Thyroid gland (tissue), 4 donors: ENCODE data around the gene RAP1A. TPM values are rescaled to one million over a fixed set of nuclear protein-coding genes. Genes with fewer than 3 reads are reported as not detected.
A peak's percentile ranks its signal among the peaks of the same experiment; 100 is the strongest.

ENCODE experiments used
- DNase-seq, 2 donors: peaks; one replicate each; pipeline ENCODE4 v3.0.0-alpha.2; 2019
- H3K27ac ChIP-seq, 3 donors: fragments of 200-600 bp; sonication (generic); 1 replicate in 2 of 3; 2 replicates in 1 of 3; pipeline ENCODE4 v1.5.1; 2016 to 2019; ENCODE audit warnings: mild to moderate bottlenecking in 1 of 3, moderate library complexity in 1 of 3
- H3K27me3 ChIP-seq: fragments of 200-600 bp; sonication (generic); one replicate; pipeline ENCODE4 v1.5.1; 2019
- H3K36me3 ChIP-seq, 2 donors: fragments of 200-600 bp; sonication (generic); one replicate each; pipeline ENCODE4 v1.5.1; 2016 to 2019
- H3K4me1 ChIP-seq, 2 donors: fragments of 200-600 bp; sonication (generic); one replicate each; pipeline ENCODE4 v1.5.1; 2017 to 2019
- H3K4me3 ChIP-seq, 3 donors: fragments of 200-600 bp; sonication (generic); replicated peaks in 1 of 3; 1 replicate in 2 of 3; 2 replicates in 1 of 3; pipeline ENCODE4 v1.5.1; 2016; ENCODE audit warnings: mild to moderate bottlenecking in 1 of 3
- H3K9me3 ChIP-seq: fragments of 200-600 bp; sonication (generic); one replicate; pipeline ENCODE4 v1.5.1; 2017
- POLR2A ChIP-seq, 2 donors: fragments of 450-650 bp; IDR thresholded peaks; one replicate each; pipeline ENCODE4 v1.6.1; 2017; ENCODE audit warnings: antibody characterized with exemption in 2 of 2, mild to moderate bottlenecking in 2 of 2, moderate library complexity in 1 of 2
- WGBS, 2 donors: methylation state at CpG; one replicate each; pipeline ENCODE4 v1.1.5; 2017; 5-methylcytosine and 5-hydroxymethylcytosine counted together
- intact Hi-C: fragments of 100-400 bp; cut with DNase I; formaldehyde crosslinking; loops from one replicate; pipeline ENCODE4 v1.15.1; 2023
- total RNA-seq, 4 donors: library from RNA; depleted of rRNA; stranded (reverse); fragments of >200 nt; gene quantifications; one replicate each; pipeline ENCODE4 v1.2.3, GENCODE V29; 2016
- TF ChIP-seq, protein P1 (sequence below), 6 experiments: fragments of 200-600 bp in 3 of 6; fragments of 450-650 bp in 3 of 6; sonication (generic) in 3 of 6; IDR thresholded peaks; one replicate each; pipeline ENCODE4 v1.5.1; 2016 to 2019; ENCODE audit warnings: antibody characterized with exemption in 6 of 6, mild to moderate bottlenecking in 2 of 6, inconsistent platforms in 1 of 6, moderate library complexity in 1 of 6

The RAP1A gene
- total RNA-seq, 4 donors from 2014 or later, result 54.2 to 91.7 (median 71.9) TPM

DNA sequence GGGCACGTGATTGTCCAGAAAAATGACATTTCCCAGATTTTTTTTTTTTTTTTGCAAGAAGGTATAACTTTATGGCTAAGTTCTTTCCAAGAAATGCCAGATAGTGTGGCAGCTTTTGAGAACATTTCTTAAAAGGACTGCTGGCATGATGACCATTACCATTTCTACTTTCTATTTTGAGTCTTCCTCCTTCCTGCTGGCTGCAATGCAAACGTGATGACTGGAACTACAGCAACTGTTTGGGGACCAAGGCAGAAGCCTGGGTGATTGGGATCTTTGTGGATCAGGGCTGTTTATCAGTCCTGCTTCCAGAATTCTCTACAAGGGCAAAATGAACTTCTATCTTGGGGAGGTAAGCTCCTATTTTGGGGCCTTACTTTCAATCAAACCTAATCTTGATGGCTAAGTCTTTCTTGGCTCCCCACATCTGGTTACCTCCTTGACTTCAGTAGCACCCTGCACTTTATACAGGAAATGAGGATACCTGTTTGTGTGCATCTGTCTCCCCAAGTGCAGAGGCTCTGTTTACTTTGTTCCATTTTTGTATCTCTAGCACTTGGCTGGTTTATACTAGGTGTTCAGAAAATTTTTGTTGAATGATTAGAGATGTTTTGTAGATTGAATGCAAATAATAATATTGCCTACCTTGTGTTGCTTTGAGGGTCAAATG, 132.5 kb downstream of the RAP1A start:
- H3K27me3 ChIP-seq, result no peaks in the 10 kb centered on the region
- no peak for DNase-seq
- no peaks in the 10 kb centered on the region for H3K9me3 ChIP-seq
- 51 to 55% methylated on average over 2 of the region's 2 CpGs for WGBS, 2 donors
- no peaks in the 10 kb centered on the region for H3K36me3 ChIP-seq
- no peak overlapping the region for H3K27ac ChIP-seq
- no peak overlapping the region for H3K4me3 ChIP-seq
- intact Hi-C loops, result loop anchor here (5.0 to 10.0 kb wide), 2 partner anchors 245 to 267 kb away; no protein-coding TSS in a partner anchor
- peaks cover 6 to 8% of the 10 kb centered on the region in 2 donors for H3K4me1 ChIP-seq
- TF ChIP-seq, protein P1, sequence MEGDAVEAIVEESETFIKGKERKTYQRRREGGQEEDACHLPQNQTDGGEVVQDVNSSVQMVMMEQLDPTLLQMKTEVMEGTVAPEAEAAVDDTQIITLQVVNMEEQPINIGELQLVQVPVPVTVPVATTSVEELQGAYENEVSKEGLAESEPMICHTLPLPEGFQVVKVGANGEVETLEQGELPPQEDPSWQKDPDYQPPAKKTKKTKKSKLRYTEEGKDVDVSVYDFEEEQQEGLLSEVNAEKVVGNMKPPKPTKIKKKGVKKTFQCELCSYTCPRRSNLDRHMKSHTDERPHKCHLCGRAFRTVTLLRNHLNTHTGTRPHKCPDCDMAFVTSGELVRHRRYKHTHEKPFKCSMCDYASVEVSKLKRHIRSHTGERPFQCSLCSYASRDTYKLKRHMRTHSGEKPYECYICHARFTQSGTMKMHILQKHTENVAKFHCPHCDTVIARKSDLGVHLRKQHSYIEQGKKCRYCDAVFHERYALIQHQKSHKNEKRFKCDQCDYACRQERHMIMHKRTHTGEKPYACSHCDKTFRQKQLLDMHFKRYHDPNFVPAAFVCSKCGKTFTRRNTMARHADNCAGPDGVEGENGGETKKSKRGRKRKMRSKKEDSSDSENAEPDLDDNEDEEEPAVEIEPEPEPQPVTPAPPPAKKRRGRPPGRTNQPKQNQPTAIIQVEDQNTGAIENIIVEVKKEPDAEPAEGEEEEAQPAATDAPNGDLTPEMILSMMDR (IDR thresholded peaks at IDR 0.05), result no peak
- TF ChIP-seq POLR2A (IDR thresholded peaks at IDR 0.05), result no peak

DNA sequence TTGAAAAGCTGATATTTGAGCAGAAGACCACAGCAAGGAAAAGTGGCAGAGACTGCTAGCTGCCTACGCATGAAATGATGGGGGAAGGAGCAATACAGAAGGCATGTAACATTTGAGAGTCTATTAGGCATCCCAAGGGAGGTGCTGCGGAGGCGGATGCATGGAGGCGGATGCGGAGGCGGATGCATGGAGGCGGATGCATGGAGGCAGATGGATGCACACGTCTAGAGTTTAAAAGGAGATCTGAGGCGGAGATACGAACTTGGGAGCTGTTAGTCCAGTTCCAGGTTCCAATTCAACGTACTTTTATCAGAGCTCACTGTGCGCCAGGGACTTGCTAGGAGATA, 135.4 kb downstream of the RAP1A start:
- intact Hi-C loops, result loop anchor here (5.0 to 10.0 kb wide), 2 partner anchors 248 to 270 kb away; no protein-coding TSS in a partner anchor
- Histone ChIP-seq H3K27me3 (no peaks in the 10 kb centered on the region), H3K36me3 (no peaks in the 10 kb centered on the region), H3K9me3 (no peaks in the 10 kb centered on the region), H3K27ac (peak overlapping the region; percentile 23 to 89 (median 86)), H3K4me1 (peaks cover 6 to 9% of the 10 kb centered on the region in 2 donors), H3K4me3 (peak overlapping the region; percentile 44 to 89 (median 58))
- WGBS, 2 donors, result 1 to 2% methylated on average over 12 of the region's 12 CpGs
- no peak for TF ChIP-seq POLR2A (IDR thresholded peaks at IDR 0.05)
- TF ChIP-seq, protein P1 (IDR thresholded peaks at IDR 0.05), result no peak
- DNase-seq, result peak; percentile 13 to 27

DNA sequence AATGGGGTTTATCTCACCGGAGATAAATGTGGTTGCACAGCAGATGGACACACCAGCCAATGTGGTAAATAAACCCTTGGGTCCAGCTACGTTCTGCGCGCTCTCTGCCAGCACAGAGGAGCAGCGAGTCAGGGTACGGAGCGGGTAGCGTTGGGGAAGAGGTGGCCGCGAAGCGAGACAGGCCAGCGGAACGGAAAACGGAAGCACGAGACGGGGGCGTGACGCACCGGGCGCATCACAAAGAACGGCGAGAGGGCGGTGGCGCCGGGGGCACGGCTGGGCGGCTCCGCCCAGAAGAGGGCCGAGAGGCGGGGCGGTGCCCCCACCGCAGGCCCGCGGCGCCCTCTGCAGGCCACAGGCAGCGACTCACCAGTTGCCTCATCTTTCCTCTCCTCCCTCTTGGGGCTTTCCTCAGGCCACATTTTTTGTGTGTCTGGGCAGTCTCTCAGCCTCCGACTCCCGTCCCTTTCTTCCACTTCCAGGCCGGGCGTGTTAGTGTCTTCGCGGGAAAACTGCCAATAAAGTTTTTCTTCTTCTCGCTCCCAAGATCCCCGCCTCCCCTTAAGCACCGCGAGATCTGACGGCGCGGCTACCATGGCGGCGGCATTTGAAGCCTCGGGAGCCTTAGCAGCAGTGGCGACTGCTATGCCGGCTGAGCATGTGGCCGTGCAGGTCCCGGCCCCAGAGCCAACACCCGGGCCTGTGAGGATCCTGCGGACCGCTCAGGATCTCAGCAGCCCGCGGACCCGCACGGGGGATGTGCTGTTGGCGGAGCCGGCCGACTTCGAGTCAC, 135.9 kb downstream of the RAP1A start, which contains the start of gene DDX20:
DDX20 (plus strand) TSS at position 571 of the 793 bp plus-strand sequence; CDS start at position 595, 24 bp downstream.
- 0 to 1% methylated on average over 56 to 66 of the region's 67 CpGs for WGBS, 2 donors
- DNase-seq, result peak; percentile 91
- Histone ChIP-seq H3K4me1 (peaks cover 6 to 9% of the 10 kb centered on the region in 2 donors), H3K27ac (peak within 1 kb of the TSS; percentile 23 to 89 (median 86)), H3K4me3 (peak within 1 kb of the TSS; percentile 44 to 89 (median 58)), H3K27me3 (no peaks in the 10 kb centered on the region), H3K9me3 (no peaks in the 10 kb centered on the region), H3K36me3 (peaks cover 0 to 2% of the 10 kb centered on the region in 2 donors)
- TF ChIP-seq POLR2A (IDR thresholded peaks at IDR 0.05), result peak in 1 of 2 donors; percentile 65
- TF ChIP-seq, protein P1 (IDR thresholded peaks at IDR 0.05), result peak; percentile 59 to 98 (median 86)
- intact Hi-C loops, result loop anchor here (10.0 kb wide), 1 partner anchor 271 kb away; no protein-coding TSS in a partner anchor

DNA sequence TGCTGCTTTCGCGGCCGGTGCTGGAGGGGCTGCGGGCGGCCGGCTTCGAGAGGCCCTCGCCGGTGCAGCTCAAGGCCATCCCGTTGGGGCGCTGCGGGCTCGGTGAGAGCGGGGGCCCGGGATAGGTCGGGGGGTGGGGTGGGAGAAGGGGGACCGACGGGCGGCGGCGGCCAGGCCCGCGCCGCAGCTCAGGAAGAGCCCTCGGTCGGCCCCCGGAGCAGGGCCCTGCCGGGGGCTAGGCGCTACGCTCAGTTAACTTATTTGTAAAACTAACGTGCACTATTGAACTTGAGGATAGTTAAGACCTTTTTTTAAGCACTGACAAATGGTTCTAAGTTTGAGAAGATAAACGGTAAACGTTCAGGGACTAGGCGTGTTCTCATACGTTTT, 136.5 kb downstream of the RAP1A start:
- DNase-seq, result no peak
- Histone ChIP-seq H3K9me3 (no peaks in the 10 kb centered on the region), H3K27me3 (no peaks in the 10 kb centered on the region), H3K4me1 (peaks cover 6 to 9% of the 10 kb centered on the region in 2 donors), H3K36me3 (peaks cover 4 to 8% of the 10 kb centered on the region in 2 donors), H3K27ac (peak overlapping the region; percentile 23 to 89 (median 86)), H3K4me3 (peak overlapping the region; percentile 44 to 89 (median 58))
- WGBS, 2 donors, result 1% methylated on average over 10 to 28 of the region's 35 CpGs
- intact Hi-C loops, result loop anchor here (10.0 kb wide), 1 partner anchor 271 kb away; no protein-coding TSS in a partner anchor
- TF ChIP-seq, protein P1 (IDR thresholded peaks at IDR 0.05), result no peak
- no peak for TF ChIP-seq POLR2A (IDR thresholded peaks at IDR 0.05)
